H9 (cell line): Measurements from ENCODE around the gene METTL26. TPM values are rescaled to one million over a fixed set of nuclear protein-coding genes. Genes with fewer than 3 reads are reported as not detected.

Experiments used
- DNase-seq: peaks from one replicate; pipeline ENCODE4 v3.0.0-alpha.2; 2017
- H2AFZ ChIP-seq: one replicate; pipeline ENCODE4 v1.6.1; 2013; ENCODE audit warnings: mild to moderate bottlenecking, low read length, control low read depth, moderate library complexity
- H2AK5ac ChIP-seq: 2 replicates; pipeline ENCODE4 v1.6.1; 2013; ENCODE audit warnings: low read length, control low read depth, mixed read lengths; ENCODE audit not compliant: insufficient read length
- H2BK120ac ChIP-seq: one replicate; pipeline ENCODE4 v1.6.1; 2013; ENCODE audit warnings: low read depth, mild to moderate bottlenecking, low read length, control low read depth, inconsistent platforms; ENCODE audit not compliant: poor library complexity, severe bottlenecking
- H2BK12ac ChIP-seq: 2 replicates; pipeline ENCODE4 v1.6.1; 2013; ENCODE audit warnings: low read length, control low read depth, mixed read lengths, low read depth; ENCODE audit not compliant: insufficient read length
- H2BK15ac ChIP-seq: 2 replicates; pipeline ENCODE4 v1.6.1; 2013; ENCODE audit warnings: low read depth, low read length, control low read depth
- H2BK20ac ChIP-seq: one replicate; pipeline ENCODE4 v1.6.1; 2013; ENCODE audit warnings: low read depth, mild to moderate bottlenecking, low read length, control low read depth, inconsistent platforms; ENCODE audit not compliant: poor library complexity, severe bottlenecking
- H2BK5ac ChIP-seq: 2 replicates; pipeline ENCODE4 v1.6.1; 2013; ENCODE audit warnings: low read length, control low read depth, mixed read lengths; ENCODE audit not compliant: insufficient read length
- H3K14ac ChIP-seq: 2 replicates; pipeline ENCODE4 v1.6.1; 2013; ENCODE audit warnings: low read length, control low read depth; ENCODE audit not compliant: insufficient read depth
- H3K18ac ChIP-seq: 2 replicates; pipeline ENCODE4 v1.6.1; 2013; ENCODE audit warnings: low read depth, mild to moderate bottlenecking, mixed read lengths, low read length, control low read depth; ENCODE audit not compliant: insufficient read length
- H3K23ac ChIP-seq: 2 replicates; pipeline ENCODE4 v1.6.1; 2013; ENCODE audit warnings: low read length, control low read depth, mixed read lengths, low read depth; ENCODE audit not compliant: insufficient read length
- H3K23me2 ChIP-seq: 2 replicates; pipeline ENCODE4 v1.6.1; 2013; ENCODE audit warnings: low read depth, mild to moderate bottlenecking, mixed read lengths, low read length, control low read depth; ENCODE audit not compliant: insufficient read length, poor library complexity, severe bottlenecking
- H3K27ac ChIP-seq: 2 replicates; pipeline ENCODE4 v1.5.1; 2013; ENCODE audit warnings: low read length, control low read depth, mixed read lengths, low read depth; ENCODE audit not compliant: insufficient read length
- H3K27me3 ChIP-seq: 2 replicates; pipeline ENCODE4 v1.6.1; 2013; ENCODE audit warnings: low read length, control low read depth, inconsistent platforms; ENCODE audit not compliant: insufficient read depth
- H3K4ac ChIP-seq: 2 replicates; pipeline ENCODE4 v1.6.1; 2013; ENCODE audit warnings: low read depth, mild to moderate bottlenecking, control low read depth, inconsistent platforms, low read length, moderate library complexity
- H3K4me1 ChIP-seq: 2 replicates; pipeline ENCODE4 v1.6.1; 2013; ENCODE audit warnings: low read length, control low read depth, inconsistent platforms; ENCODE audit not compliant: insufficient read depth
- H3K4me2 ChIP-seq: 2 replicates; pipeline ENCODE4 v1.6.1; 2013; ENCODE audit warnings: low read length, control low read depth, mixed read lengths; ENCODE audit not compliant: insufficient read length, insufficient read depth
- H3K56ac ChIP-seq: 2 replicates; pipeline ENCODE4 v1.6.1; 2013; ENCODE audit warnings: low read depth, mild to moderate bottlenecking, mixed read lengths, low read length, control low read depth; ENCODE audit not compliant: insufficient read length
- H3K79me1 ChIP-seq: 2 replicates; pipeline ENCODE4 v1.6.1; 2013; ENCODE audit warnings: low read depth, mild to moderate bottlenecking, moderate library complexity, low read length, control low read depth, inconsistent platforms; ENCODE audit not compliant: insufficient read depth, poor library complexity, severe bottlenecking
- H3K79me2 ChIP-seq: 2 replicates; pipeline ENCODE4 v1.6.1; 2013; ENCODE audit warnings: low read length, control low read depth, inconsistent platforms; ENCODE audit not compliant: insufficient read depth
- H3K9ac ChIP-seq: 2 replicates; pipeline ENCODE4 v1.6.1; 2013; ENCODE audit warnings: low read length, control low read depth, mixed read lengths; ENCODE audit not compliant: insufficient read length; ENCODE audit errors: extremely low read depth
- H3K9me3 ChIP-seq: one replicate; pipeline ENCODE4 v1.6.1; 2013; ENCODE audit warnings: low read depth, low read length, inconsistent platforms; ENCODE audit not compliant: control insufficient read depth
- H3T11ph ChIP-seq: one replicate; pipeline ENCODE4 v1.6.1; 2013; ENCODE audit warnings: mild to moderate bottlenecking, low read length, control low read depth, inconsistent platforms
- H4K20me1 ChIP-seq: one replicate; pipeline ENCODE4 v1.6.1; 2013; ENCODE audit not compliant: control insufficient read depth, insufficient read length, insufficient read depth
- H4K5ac ChIP-seq: 2 replicates; pipeline ENCODE4 v1.6.1; 2013; ENCODE audit warnings: low read depth, mild to moderate bottlenecking, mixed read lengths, low read length, control low read depth; ENCODE audit not compliant: insufficient read length
- H4K8ac ChIP-seq: replicated peaks from 2 replicates; pipeline ENCODE4 v1.6.1; 2013; ENCODE audit warnings: low read length, control low read depth, mixed read lengths, low read depth; ENCODE audit not compliant: insufficient read length
- H4K91ac ChIP-seq: 2 replicates; pipeline ENCODE4 v1.6.1; 2013; ENCODE audit warnings: low read depth, mild to moderate bottlenecking, moderate library complexity, mixed read lengths, low read length, control low read depth; ENCODE audit not compliant: insufficient read length
- H3K27ac Mint-ChIP-seq, 3 experiments: 2 replicates in 2 of 3; 3 replicates in 1 of 3; pipeline ENCODE4 v1.8.0; 2020 to 2021; ENCODE audit warnings: mixed read lengths in 3 of 3, mild to moderate bottlenecking in 1 of 3, moderate library complexity in 1 of 3
- H3K27me3 Mint-ChIP-seq: 2 replicates; pipeline ENCODE4 v1.8.0; 2021; ENCODE audit warnings: low read depth, mild to moderate bottlenecking, moderate library complexity, mixed read lengths
- H3K36me3 Mint-ChIP-seq, 3 experiments: 2 replicates in 2 of 3; 3 replicates in 1 of 3; pipeline ENCODE4 v1.8.0; 2020 to 2021; ENCODE audit warnings: low read depth in 3 of 3, mixed read lengths in 3 of 3; ENCODE audit not compliant: insufficient read depth in 1 of 3
- H3K4me1 Mint-ChIP-seq, 2 experiments: 2 replicates each; pipeline ENCODE4 v1.8.0; 2020; ENCODE audit warnings: mixed read lengths in 2 of 2
- H3K4me3 Mint-ChIP-seq, 2 experiments: 2 replicates in 1 of 2; 3 replicates in 1 of 2; pipeline ENCODE4 v1.8.0; 2020 to 2021; ENCODE audit warnings: mild to moderate bottlenecking in 2 of 2, mixed read lengths in 2 of 2, moderate library complexity in 1 of 2
- H3K9me3 Mint-ChIP-seq, 2 experiments: 2 replicates in 1 of 2; 3 replicates in 1 of 2; pipeline ENCODE4 v1.8.0; 2020; ENCODE audit warnings: mild to moderate bottlenecking in 2 of 2, mixed read lengths in 2 of 2, moderate library complexity in 1 of 2
- WGBS: extraction: QIAGEN DNeasy Blood & Tissue Kit; methylation state at CpG from one replicate; pipeline ENCODE4 v1.1.7; 2013; ENCODE audit warnings: missing lambda C conversion rate, low lambda C conversion rate, mixed read lengths; ENCODE audit not compliant: insufficient read length; ENCODE audit errors: extremely low coverage; 5-methylcytosine and 5-hydroxymethylcytosine counted together
- total RNA-seq: library from RNA; stranded (reverse); gene quantifications from 2 replicates; pipeline ENCODE4 v1.2.1, GENCODE V29; 2021
- TF ChIP-seq, protein P1 (sequence below): fragments of 200-600 bp; sonication (generic); conservative IDR thresholded peaks from 3 replicates; pipeline ENCODE4 v1.8.0; 2021; ENCODE audit warnings: antibody characterized with exemption, mild to moderate bottlenecking

Gene METTL26
- total RNA-seq, 1 experiment from 2014 or later, result 108 TPM

DNA sequence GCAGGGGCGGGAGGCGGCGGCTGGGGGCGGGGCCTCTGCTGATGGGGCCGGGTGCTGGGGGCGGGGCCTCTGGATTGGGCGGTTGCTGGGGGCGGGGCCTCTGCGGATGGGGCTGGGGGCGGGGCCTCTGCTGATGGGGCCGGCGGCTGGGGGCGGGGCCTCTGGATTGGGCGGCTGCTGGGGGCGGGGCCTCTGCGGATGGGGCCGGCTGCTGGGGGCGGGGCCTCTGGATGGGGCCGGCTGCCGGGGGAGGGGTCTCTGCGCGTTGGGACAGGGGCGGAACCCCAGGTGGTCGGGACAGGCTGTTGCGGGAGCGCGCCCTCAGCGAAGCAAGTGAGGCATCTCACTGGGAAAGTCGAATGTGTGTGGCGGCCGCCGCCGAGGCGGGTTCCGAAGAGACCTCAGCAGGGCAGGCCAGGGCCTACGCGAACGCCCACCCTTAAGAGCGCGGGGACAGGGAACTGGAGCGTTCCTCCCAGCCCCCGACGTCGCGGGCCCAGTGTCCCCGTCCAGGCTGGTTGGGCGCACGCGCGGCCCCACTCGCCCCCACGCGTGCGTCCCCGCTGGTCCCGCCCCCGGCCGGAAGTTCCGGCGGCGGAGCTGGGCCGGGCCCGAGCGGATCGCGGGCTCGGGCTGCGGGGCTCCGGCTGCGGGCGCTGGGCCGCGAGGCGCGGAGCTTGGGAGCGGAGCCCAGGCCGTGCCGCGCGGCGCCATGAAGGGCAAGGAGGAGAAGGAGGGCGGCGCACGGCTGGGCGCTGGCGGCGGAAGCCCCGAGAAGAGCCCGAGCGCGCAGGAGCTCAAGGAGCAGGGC lies 43.9 kb upstream of the METTL26 start, which contains the start of gene STUB1:
Gene STUB1 (plus strand): TSS at position 597 of the 811 bp plus-strand sequence. CDS start 116 bp downstream, at position 713.
- Histone ChIP-seq H3K23ac (no peak within 1 kb of the TSS), H3K14ac (no peak within 1 kb of the TSS), H3T11ph (no peak within 1 kb of the TSS), H3K27ac (no peak within 1 kb of the TSS), H3K18ac (peak within 1 kb of the TSS; percentile 46), H3K4ac (no peak within 1 kb of the TSS), H3K9ac (peak within 1 kb of the TSS; percentile 14), H3K4me1 (no peaks in the 10 kb centered on the region), H3K23me2 (peaks cover 14% of the 10 kb centered on the region), H4K91ac (no peak within 1 kb of the TSS), H2BK5ac (no peak within 1 kb of the TSS), H4K20me1 (no peaks in the 10 kb centered on the region), H2BK120ac (no peak within 1 kb of the TSS), H2BK20ac (no peak within 1 kb of the TSS), H3K56ac (no peak within 1 kb of the TSS), H4K5ac (no peak within 1 kb of the TSS), H2AK5ac (no peak within 1 kb of the TSS), H2BK15ac (no peak within 1 kb of the TSS), H3K4me2 (peak within 1 kb of the TSS; percentile 71), H2BK12ac (no peak within 1 kb of the TSS), H3K27me3 (no peaks in the 10 kb centered on the region), H3K79me2 (peaks cover 2% of the 10 kb centered on the region; the same call in 1 of the 2 replicates), H2AFZ (no peak within 1 kb of the TSS), H3K79me1 (no peaks in the 10 kb centered on the region), H3K9me3 (no peaks in the 10 kb centered on the region), H4K8ac (no peak within 1 kb of the TSS)
- Mint-ChIP-seq H3K4me1 (peaks cover 20 to 38% of the 10 kb centered on the region in 2 experiments), H3K27ac (peak within 1 kb of the TSS in 2 of 3 experiments; percentile 85 to 91; a peak in 3 of 7 replicates), H3K36me3 (peaks cover 14 to 28% (median 23%) of the 10 kb centered on the region in 3 experiments; a peak in 6 of 7 replicates), H3K9me3 (no peaks in the 10 kb centered on the region), H3K4me3 (peak within 1 kb of the TSS; percentile 81 to 89), H3K27me3 (peaks cover 3% of the 10 kb centered on the region; the same call in 1 of the 2 replicates)
- TF ChIP-seq, protein P1, sequence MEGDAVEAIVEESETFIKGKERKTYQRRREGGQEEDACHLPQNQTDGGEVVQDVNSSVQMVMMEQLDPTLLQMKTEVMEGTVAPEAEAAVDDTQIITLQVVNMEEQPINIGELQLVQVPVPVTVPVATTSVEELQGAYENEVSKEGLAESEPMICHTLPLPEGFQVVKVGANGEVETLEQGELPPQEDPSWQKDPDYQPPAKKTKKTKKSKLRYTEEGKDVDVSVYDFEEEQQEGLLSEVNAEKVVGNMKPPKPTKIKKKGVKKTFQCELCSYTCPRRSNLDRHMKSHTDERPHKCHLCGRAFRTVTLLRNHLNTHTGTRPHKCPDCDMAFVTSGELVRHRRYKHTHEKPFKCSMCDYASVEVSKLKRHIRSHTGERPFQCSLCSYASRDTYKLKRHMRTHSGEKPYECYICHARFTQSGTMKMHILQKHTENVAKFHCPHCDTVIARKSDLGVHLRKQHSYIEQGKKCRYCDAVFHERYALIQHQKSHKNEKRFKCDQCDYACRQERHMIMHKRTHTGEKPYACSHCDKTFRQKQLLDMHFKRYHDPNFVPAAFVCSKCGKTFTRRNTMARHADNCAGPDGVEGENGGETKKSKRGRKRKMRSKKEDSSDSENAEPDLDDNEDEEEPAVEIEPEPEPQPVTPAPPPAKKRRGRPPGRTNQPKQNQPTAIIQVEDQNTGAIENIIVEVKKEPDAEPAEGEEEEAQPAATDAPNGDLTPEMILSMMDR, result no peak
- peak; percentile 95 for DNase-seq
- no CpG with 5 or more reads among the region's 91 CpGs for WGBS
